AG04449 (cell line): ENCODE measurements around the gene TSPAN1.

Experiments used
- CTCF ChIA-PET: fragments of 350-600 bp; formaldehyde crosslinking; extraction: SDS; loops from one replicate; lab custom pipeline; 2021; ENCODE audit warnings: antibody characterized with exemption; lab: Yijun Ruan, JAX
- POLR2A ChIA-PET: fragments of 400-600, 350-600 bp; formaldehyde crosslinking; extraction: SDS; loops from one replicate; lab custom pipeline; 2020; ENCODE audit warnings: antibody characterized with exemption, inconsistent platforms; lab: Yijun Ruan, JAX
- DNase-seq: peaks from one replicate; pipeline ENCODE4 v3.0.0-alpha.2; 2010; ENCODE audit warnings: low read depth, low spot score
- H3K4me3 ChIP-seq: 2 replicates; pipeline ENCODE4 v1.5.1; 2011; ENCODE audit warnings: low read depth, mild to moderate bottlenecking, control low read depth, low read length
- CTCF ChIP-seq: IDR thresholded peaks from one replicate; pipeline ENCODE4 v1.5.1; 2011; ENCODE audit warnings: mild to moderate bottlenecking, moderate library complexity, low read length, control low read depth, inconsistent platforms; ENCODE audit not compliant: insufficient read depth; ENCODE audit errors: missing control alignments

TSPAN1 gene

GRCh38 chr1:46172321-46172720 lies 2.6 kb upstream of the TSPAN1 start:
- ChIA-PET POLR2A (no interaction called here), CTCF (interaction anchor here (1.9 to 25.6 kb wide), 3 partner anchors 9 to 139 kb away, joined by 9 to 631 read pairs (median 48); no protein-coding TSS in a partner anchor)
- no peak for TF ChIP-seq CTCF
- H3K4me3 ChIP-seq = no peak overlapping the region
- no peak for DNase-seq

- POLR2A ChIA-PET = interaction anchor here (1.0 kb wide), 1 partner anchor 41 kb away, joined by 3 read pairs; the partner anchor contains the start of gene PIK3R3
- DNase-seq = no peak
- CTCF ChIA-PET = interaction anchor here (0.7 to 25.6 kb wide), 6 partner anchors 8 to 140 kb away, joined by 3 to 631 read pairs (median 7); no protein-coding TSS in a partner anchor
- H3K4me3 ChIP-seq = no peak overlapping the region
- no peak for TF ChIP-seq CTCF
Measured at GRCh38 chr1:46173361-46173856, 1.5 kb upstream of the TSPAN1 start.

- ChIA-PET CTCF (interaction anchor here (1.4 to 25.6 kb wide), 2 partner anchors 130 to 142 kb away, joined by 3 to 631 read pairs; no protein-coding TSS in a partner anchor), POLR2A (interaction anchor here (0.6 kb wide), 1 partner anchor 654 kb away, joined by 3 read pairs; no protein-coding TSS in a partner anchor)
Measured at GRCh38 chr1:46175243-46175642, 356 bp downstream of the TSPAN1 start.

GRCh38 chr1:46176211-46176865 lies 1.5 kb downstream of the TSPAN1 start, which contains the start of gene P3R3URF:
P3R3URF (minus strand) TSS chr1:46176488; CDS start chr1:46176471, 17 bp downstream.
- H3K4me3 ChIP-seq = no peak within 1 kb of the TSS
- DNase-seq = no peak
- CTCF ChIA-PET = interaction anchor here (1.0 to 25.6 kb wide), 2 partner anchors 9 to 143 kb away, joined by 3 to 631 read pairs; no protein-coding TSS in a partner anchor
- POLR2A ChIA-PET = no interaction called here
- TF ChIP-seq CTCF = no peak

More at GRCh38 chr1:46175243-46175642, 356 bp downstream of the TSPAN1 start:
- no peak for TF ChIP-seq CTCF
- DNase-seq = no peak
- no peak overlapping the region for H3K4me3 ChIP-seq

DNA sequence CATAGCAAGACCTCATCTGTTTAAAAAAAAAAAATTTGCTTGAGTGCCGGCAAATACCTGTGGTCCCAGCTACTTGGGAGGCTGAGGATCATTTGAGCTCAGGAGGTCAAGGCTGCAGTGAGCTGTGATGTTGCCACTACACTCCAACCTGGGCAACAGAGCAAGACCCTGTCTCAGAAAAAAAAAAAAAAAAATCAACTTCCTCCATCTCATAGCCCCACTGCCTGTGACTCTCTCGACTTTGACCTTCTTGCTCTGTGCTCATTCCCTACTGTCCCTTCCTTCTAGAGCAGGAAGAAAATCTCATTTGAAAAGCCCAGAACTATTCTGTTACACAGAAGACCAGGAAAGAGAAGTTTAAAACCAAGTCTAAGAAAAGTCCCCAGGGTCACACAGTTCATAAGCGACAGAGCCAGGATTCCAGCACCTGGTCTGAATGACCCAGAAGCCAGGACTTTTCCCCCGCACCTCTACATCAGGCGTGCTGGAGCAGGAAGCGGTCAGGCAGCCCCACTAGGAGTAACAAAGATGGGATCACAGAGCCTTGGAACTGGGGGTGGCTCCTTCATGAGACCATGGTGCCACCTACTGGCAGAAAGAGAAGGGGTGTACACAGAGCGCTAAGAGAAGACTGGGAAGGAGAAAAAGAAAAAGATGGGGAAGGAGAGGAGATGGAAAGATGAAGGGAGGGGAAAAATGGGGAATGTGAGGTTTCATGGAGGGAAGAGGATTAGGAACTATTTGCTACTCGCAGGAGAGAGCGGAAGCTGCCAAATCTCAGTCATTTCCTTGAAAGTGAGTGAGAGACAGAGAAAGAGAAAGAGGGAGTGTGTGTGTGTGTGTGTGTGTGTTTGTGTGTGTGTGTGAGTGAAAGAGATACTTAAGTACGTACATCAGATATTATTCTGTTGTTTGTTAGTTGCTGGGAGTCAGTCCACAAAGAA lies 4.5 kb downstream of the TSPAN1 start:
- ChIA-PET POLR2A (no interaction called here), CTCF (interaction anchor here (0.7 to 25.6 kb wide), 11 partner anchors 9 to 199 kb away, joined by 3 to 631 read pairs (median 4); no protein-coding TSS in a partner anchor)
- peak; percentile 41 for DNase-seq
- no peak overlapping the region for H3K4me3 ChIP-seq
- peak; percentile 87 for TF ChIP-seq CTCF
